A172 (cell line): ENCODE data around the gene PNMA8A. TPM values are rescaled to one million over a fixed set of nuclear protein-coding genes. Genes with fewer than 3 reads are reported as not detected.

Experiments
- DNase-seq: peaks from one replicate; pipeline ENCODE4 v3.0.0-alpha.2; 2015; ENCODE audit warnings: low spot score
- total RNA-seq: library from RNA; depleted of rRNA; stranded (reverse); fragments of >200 nt; shearing (Covaris generic); gene quantifications from 2 replicates; pipeline ENCODE4 v1.2.3, GENCODE V29; 2014; rRNA removed

PNMA8A gene
- total RNA-seq, 1 experiment from 2014 or later = not detected

- DNase-seq = no peak
Measured at GRCh38 chr19:46428239-46429135, 42.9 kb downstream of the PNMA8A start, which contains the start of gene PNMA8C. PNMA8C (minus strand) TSS chr19:46428936; CDS start chr19:46428359, 577 bp downstream.

GRCh38 chr19:46427518-46428045 is 43.8 kb downstream of the PNMA8A start:
- DNase-seq = no peak

GRCh38 chr19:46426506-46427162 is 44.7 kb downstream of the PNMA8A start:
- DNase-seq = no peak

DNA sequence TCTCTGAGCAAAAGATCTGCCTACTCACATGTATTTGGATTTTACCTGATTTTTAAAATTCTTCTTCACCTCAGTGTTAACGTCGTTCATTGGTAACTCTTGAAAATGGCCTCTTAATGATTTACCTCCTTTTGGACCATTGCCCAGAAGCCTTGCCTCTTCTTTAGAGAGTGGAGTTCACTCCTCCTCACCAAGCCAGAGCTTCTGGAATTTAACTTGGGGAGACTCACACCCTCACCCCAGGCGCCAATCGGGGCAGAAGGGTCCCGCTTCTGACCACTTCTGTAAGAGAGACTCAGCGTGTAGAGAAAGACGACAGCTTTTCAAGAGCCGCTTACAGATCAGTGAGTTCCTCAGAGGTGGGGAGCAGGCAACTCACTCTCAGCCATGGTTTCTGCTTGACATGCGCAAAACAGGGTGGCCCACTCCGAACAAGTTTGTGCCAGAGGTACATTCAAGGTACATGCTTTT is 45.3 kb downstream of the PNMA8A start:
- no peak for DNase-seq

DNA sequence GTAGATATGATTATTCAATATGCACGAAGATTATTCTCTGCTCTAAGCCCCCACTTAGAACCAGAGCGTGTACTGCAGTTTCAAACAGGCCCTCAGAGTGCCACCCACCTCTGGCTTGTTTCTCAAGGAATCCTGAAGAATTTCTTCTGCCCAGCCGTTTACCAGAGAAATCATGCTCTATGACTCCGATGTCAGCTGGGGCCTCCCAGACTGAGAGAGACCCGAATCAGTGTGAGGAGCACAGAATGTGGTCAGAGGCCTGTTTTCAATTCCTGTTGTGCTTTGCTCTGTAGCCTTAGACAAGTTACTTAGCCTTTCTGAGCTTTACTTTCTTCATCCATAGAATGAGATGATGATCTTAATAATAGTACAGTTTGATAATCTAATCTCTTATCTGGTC is 48.2 kb downstream of the PNMA8A start:
- no peak for DNase-seq

DNA sequence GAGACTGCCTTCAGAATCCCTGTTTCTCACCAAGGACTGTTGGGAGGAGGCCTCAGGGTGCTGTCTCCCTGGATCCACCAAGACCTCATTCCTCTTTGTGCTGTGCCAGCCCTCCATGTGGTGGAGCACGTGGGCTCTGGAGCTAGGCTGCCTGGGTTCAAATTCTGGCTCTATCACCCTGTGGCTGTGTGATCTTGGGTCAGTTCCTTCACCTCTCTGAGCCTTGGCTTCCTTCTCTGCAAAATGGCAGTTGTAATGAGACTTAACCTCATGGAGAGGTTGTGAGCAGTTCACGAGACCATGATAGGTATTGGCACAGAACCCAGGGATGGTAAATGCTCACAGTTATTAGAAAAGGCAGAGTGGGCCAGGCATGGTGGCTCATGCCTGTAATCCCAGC is 49.0 kb downstream of the PNMA8A start:
- no peak for DNase-seq

DNA sequence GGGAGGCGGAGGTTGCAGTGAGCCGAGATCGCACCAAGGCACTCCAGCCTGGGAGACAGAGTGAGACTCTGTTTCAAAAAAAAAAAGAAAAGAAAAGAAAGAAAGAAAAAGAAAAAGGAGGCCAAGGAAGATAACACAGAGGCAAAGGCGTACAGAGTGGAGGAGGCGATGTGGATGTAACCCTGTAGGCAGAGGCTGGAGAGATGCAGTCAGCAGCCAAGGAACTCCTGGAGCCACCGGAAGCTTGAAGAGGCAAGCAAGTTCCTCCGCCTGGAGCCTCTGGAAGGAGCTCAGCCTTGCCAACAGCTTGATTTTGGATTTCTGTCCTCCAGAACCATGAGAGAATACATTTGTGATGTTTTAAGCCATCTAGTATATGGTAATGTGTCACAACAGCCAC is 51.3 kb downstream of the PNMA8A start:
- no peak for DNase-seq

Other genes starting within 250 kb of the PNMA8A start
- gene IGFL1, start 241.8 kb downstream of the PNMA8A start, total RNA-seq = 0.67 TPM in 1 of 2 replicates, not detected in the other
- not detected in 2 replicates for gene HIF3A, start 174.5 kb downstream of the PNMA8A start, total RNA-seq
- 40.4 and 53.1 TPM in 2 replicates for gene PPP5C, start 124.5 kb downstream of the PNMA8A start, total RNA-seq
- gene CCDC8, start 58.0 kb downstream of the PNMA8A start, total RNA-seq = not detected in 2 replicates
- not detected in 2 replicates for gene PNMA8C, start 42.6 kb downstream of the PNMA8A start, total RNA-seq
- not detected in 2 replicates for gene PNMA8B, start 24.3 kb upstream of the PNMA8A start, total RNA-seq
- gene CALM3, start 129.8 kb upstream of the PNMA8A start, total RNA-seq = 103 and 145 TPM in 2 replicates
- gene PTGIR, start 153.5 kb upstream of the PNMA8A start, total RNA-seq = 1.1 and 1.6 TPM in 2 replicates
- gene GNG8, start 164.6 kb upstream of the PNMA8A start, total RNA-seq = not detected in 2 replicates
- 0.84 and 1.1 TPM in 2 replicates for gene DACT3, start 189.6 kb upstream of the PNMA8A start, total RNA-seq
- 13.3 and 18.8 TPM in 2 replicates for gene PRKD2, start 245.6 kb upstream of the PNMA8A start, total RNA-seq